ENCODE data around the gene UGT1A1. TPM values are rescaled to one million over a fixed set of nuclear protein-coding genes. Genes with fewer than 3 reads are reported as not detected.

The UGT1A1 gene
- total and polyA plus RNA-seq, 9 of the 15 experiments (the other 6 are each of a cell fraction or from before 2014, with no cell fraction given) = not detected

DNA sequence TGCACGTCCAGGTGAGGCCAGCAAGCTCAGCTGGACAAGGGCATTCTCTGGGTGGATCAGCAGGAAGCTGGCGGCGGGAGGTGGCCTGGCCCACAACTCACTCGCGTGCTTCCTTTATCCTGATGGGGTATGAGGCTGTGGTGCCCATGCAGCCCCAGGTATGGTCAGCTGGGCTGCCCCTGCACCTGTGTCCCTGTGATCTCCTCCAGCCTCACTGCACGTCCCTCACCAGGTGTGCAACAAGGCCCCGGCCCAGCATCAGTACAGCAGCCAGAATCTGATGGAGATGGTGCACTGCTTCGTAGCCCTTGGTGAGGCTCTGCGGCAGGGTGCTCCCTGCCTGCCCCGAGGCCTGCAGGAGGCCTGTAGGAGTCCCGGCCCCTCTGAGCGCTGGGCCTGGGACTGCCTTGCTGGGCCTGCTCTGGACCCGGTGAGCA, 35.7 kb downstream of the UGT1A1 start (continued):
- TF ChIP-seq, protein P1, sequence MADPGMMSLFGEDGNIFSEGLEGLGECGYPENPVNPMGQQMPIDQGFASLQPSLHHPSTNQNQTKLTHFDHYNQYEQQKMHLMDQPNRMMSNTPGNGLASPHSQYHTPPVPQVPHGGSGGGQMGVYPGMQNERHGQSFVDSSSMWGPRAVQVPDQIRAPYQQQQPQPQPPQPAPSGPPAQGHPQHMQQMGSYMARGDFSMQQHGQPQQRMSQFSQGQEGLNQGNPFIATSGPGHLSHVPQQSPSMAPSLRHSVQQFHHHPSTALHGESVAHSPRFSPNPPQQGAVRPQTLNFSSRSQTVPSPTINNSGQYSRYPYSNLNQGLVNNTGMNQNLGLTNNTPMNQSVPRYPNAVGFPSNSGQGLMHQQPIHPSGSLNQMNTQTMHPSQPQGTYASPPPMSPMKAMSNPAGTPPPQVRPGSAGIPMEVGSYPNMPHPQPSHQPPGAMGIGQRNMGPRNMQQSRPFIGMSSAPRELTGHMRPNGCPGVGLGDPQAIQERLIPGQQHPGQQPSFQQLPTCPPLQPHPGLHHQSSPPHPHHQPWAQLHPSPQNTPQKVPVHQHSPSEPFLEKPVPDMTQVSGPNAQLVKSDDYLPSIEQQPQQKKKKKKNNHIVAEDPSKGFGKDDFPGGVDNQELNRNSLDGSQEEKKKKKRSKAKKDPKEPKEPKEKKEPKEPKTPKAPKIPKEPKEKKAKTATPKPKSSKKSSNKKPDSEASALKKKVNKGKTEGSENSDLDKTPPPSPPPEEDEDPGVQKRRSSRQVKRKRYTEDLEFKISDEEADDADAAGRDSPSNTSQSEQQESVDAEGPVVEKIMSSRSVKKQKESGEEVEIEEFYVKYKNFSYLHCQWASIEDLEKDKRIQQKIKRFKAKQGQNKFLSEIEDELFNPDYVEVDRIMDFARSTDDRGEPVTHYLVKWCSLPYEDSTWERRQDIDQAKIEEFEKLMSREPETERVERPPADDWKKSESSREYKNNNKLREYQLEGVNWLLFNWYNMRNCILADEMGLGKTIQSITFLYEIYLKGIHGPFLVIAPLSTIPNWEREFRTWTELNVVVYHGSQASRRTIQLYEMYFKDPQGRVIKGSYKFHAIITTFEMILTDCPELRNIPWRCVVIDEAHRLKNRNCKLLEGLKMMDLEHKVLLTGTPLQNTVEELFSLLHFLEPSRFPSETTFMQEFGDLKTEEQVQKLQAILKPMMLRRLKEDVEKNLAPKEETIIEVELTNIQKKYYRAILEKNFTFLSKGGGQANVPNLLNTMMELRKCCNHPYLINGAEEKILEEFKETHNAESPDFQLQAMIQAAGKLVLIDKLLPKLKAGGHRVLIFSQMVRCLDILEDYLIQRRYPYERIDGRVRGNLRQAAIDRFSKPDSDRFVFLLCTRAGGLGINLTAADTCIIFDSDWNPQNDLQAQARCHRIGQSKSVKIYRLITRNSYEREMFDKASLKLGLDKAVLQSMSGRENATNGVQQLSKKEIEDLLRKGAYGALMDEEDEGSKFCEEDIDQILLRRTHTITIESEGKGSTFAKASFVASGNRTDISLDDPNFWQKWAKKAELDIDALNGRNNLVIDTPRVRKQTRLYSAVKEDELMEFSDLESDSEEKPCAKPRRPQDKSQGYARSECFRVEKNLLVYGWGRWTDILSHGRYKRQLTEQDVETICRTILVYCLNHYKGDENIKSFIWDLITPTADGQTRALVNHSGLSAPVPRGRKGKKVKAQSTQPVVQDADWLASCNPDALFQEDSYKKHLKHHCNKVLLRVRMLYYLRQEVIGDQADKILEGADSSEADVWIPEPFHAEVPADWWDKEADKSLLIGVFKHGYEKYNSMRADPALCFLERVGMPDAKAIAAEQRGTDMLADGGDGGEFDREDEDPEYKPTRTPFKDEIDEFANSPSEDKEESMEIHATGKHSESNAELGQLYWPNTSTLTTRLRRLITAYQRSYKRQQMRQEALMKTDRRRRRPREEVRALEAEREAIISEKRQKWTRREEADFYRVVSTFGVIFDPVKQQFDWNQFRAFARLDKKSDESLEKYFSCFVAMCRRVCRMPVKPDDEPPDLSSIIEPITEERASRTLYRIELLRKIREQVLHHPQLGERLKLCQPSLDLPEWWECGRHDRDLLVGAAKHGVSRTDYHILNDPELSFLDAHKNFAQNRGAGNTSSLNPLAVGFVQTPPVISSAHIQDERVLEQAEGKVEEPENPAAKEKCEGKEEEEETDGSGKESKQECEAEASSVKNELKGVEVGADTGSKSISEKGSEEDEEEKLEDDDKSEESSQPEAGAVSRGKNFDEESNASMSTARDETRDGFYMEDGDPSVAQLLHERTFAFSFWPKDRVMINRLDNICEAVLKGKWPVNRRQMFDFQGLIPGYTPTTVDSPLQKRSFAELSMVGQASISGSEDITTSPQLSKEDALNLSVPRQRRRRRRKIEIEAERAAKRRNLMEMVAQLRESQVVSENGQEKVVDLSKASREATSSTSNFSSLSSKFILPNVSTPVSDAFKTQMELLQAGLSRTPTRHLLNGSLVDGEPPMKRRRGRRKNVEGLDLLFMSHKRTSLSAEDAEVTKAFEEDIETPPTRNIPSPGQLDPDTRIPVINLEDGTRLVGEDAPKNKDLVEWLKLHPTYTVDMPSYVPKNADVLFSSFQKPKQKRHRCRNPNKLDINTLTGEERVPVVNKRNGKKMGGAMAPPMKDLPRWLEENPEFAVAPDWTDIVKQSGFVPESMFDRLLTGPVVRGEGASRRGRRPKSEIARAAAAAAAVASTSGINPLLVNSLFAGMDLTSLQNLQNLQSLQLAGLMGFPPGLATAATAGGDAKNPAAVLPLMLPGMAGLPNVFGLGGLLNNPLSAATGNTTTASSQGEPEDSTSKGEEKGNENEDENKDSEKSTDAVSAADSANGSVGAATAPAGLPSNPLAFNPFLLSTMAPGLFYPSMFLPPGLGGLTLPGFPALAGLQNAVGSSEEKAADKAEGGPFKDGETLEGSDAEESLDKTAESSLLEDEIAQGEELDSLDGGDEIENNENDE (IDR thresholded peaks at IDR 0.05; ENCODE audit: low read depth, low read length) = no peak
